HCT116 (cell line): ENCODE data around the gene UGT1A7.

ENCODE experiments used
- SP1 ChIP-seq: IDR thresholded peaks from 2 replicates; pipeline ENCODE4 v1.6.1; 2012; ENCODE audit warnings: low read depth
- TF ChIP-seq, protein P1 (sequence below), 3 experiments: fragments of 200-600 bp in 1 of 3; sonication (generic) in 1 of 3; IDR thresholded peaks in 2 of 3; conservative IDR thresholded peaks in 1 of 3; 2 replicates each; pipeline ENCODE4 v1.5.1; 2012 to 2017; ENCODE audit warnings: low read depth in 2 of 3, low read length in 2 of 3, antibody characterized with exemption in 1 of 3, borderline replicate concordance in 1 of 3, control low read depth in 1 of 3, mild to moderate bottlenecking in 1 of 3, mixed read lengths in 1 of 3, mixed run types in 1 of 3, moderate library complexity in 1 of 3; ENCODE audit not compliant: insufficient read depth in 1 of 3

DNA sequence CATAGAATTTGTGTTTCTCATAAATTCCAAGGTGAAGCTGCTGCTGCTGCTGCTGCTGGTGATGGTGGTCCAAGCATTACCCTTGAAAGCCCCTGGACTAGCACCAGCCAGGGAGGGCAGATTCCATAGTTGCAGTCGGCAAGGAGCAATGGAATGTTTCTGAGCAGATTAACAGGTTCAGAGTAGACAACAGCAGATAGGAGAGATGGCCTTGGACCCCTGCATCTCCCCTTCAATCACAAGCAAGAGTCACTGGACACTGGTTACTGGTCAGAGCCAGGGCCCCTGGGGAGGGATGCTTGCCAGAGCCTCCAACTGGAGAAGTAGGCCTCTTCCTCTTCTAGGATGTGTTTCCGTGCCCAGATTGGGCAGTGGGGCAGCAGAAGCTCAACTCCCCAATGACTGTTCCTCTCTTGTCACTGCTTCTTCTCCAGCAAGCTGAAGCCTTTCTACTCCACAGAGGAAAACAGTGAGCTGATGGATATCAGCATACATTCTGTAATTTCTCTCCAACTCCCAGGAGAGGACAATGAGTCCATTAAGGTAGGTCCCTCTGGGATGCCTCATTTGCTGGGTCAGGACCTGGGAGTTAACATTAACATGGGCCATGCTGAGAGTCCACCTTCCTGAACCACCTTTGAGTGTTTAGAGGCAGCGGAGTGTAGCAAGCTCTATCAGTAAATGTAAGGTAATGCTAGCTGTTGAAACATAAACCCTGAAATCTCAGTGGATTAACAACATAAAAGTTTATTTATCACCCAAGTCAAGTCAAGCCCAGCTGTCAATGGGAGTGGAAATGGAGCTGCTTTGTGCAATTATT lies 131.7 kb downstream of the UGT1A7 start:
- TF ChIP-seq, protein P1, sequence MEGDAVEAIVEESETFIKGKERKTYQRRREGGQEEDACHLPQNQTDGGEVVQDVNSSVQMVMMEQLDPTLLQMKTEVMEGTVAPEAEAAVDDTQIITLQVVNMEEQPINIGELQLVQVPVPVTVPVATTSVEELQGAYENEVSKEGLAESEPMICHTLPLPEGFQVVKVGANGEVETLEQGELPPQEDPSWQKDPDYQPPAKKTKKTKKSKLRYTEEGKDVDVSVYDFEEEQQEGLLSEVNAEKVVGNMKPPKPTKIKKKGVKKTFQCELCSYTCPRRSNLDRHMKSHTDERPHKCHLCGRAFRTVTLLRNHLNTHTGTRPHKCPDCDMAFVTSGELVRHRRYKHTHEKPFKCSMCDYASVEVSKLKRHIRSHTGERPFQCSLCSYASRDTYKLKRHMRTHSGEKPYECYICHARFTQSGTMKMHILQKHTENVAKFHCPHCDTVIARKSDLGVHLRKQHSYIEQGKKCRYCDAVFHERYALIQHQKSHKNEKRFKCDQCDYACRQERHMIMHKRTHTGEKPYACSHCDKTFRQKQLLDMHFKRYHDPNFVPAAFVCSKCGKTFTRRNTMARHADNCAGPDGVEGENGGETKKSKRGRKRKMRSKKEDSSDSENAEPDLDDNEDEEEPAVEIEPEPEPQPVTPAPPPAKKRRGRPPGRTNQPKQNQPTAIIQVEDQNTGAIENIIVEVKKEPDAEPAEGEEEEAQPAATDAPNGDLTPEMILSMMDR (IDR thresholded peaks at IDR 0.05 in 2 of 3, conservative IDR thresholded peaks at IDR 0.05 in 1 of 3; ENCODE audit: borderline replicate concordance in 1 of 3, insufficient read depth in 1 of 3, low read depth in 2 of 3, low read length in 2 of 3): no peak
- no peak for TF ChIP-seq SP1
